OCI-LY1 (cell line): Measurements from ENCODE around the gene TRAPPC12.

Source experiments
- H2AFZ ChIP-seq: fragments of 200-600 bp; sonication (generic), shearing (Covaris generic); 2 replicates; pipeline ENCODE4 v1.6.0; 2014; ENCODE audit warnings: antibody characterized with exemption, mild to moderate bottlenecking, low read length
- H3F3A ChIP-seq: fragments of 200-600 bp; sonication (generic), shearing (Covaris generic); 2 replicates; pipeline ENCODE4 v1.6.0; 2014; ENCODE audit warnings: mild to moderate bottlenecking, antibody characterized with exemption, low read length, moderate library complexity; ENCODE audit not compliant: insufficient read depth
- H3K27ac ChIP-seq: fragments of 200-600 bp; sonication (generic); 2 replicates; pipeline ENCODE4 v1.5.1; 2014; ENCODE audit warnings: low read length, mixed run types, mild to moderate bottlenecking, low read depth; ENCODE audit not compliant: poor library complexity, severe bottlenecking
- H3K27me3 ChIP-seq: fragments of 200-600 bp; sonication (generic); 2 replicates; pipeline ENCODE4 v1.6.0; 2014; ENCODE audit warnings: antibody characterized with exemption, mild to moderate bottlenecking, low read length, moderate library complexity; ENCODE audit not compliant: insufficient read depth
- H3K36me3 ChIP-seq: fragments of 200-600 bp; sonication (generic); 2 replicates; pipeline ENCODE4 v1.6.1; 2014; ENCODE audit warnings: mild to moderate bottlenecking, antibody characterized with exemption, low read length, moderate library complexity, mixed read lengths; ENCODE audit not compliant: insufficient read depth
- H3K4me1 ChIP-seq: fragments of 200-600 bp; sonication (generic); 2 replicates; pipeline ENCODE4 v1.5.1; 2014; ENCODE audit warnings: mild to moderate bottlenecking, low read length, moderate library complexity; ENCODE audit not compliant: insufficient read depth, severe bottlenecking
- H3K4me2 ChIP-seq: fragments of 200-600 bp; sonication (generic), shearing (Covaris generic); 2 replicates; pipeline ENCODE4 v1.6.1; 2014; ENCODE audit warnings: low read length
- H3K4me3 ChIP-seq: fragments of 200-600 bp; sonication (generic); 2 replicates; pipeline ENCODE4 v1.5.1; 2014; ENCODE audit warnings: low read length, low read depth, mild to moderate bottlenecking, mixed read lengths; ENCODE audit not compliant: poor library complexity, severe bottlenecking
- H3K79me2 ChIP-seq: fragments of 200-600 bp; shearing (Covaris generic); 2 replicates; pipeline ENCODE4 v1.6.1; 2016; ENCODE audit warnings: mixed run types, low read length, mixed read lengths; ENCODE audit not compliant: insufficient read depth
- H3K9ac ChIP-seq: fragments of 200-600 bp; sonication (generic), shearing (Covaris generic); 2 replicates; pipeline ENCODE4 v1.6.1; 2014; ENCODE audit warnings: mild to moderate bottlenecking, low read length, mixed read lengths
- H3K9me2 ChIP-seq: fragments of 200-600 bp; sonication (generic), shearing (Covaris generic); 2 replicates; pipeline ENCODE4 v1.6.1; 2014; ENCODE audit warnings: low read depth, mild to moderate bottlenecking, low read length, mixed read lengths
- H3K9me3 ChIP-seq: fragments of 200-600 bp; shearing (Covaris generic); 2 replicates; pipeline ENCODE4 v1.6.1; 2014; ENCODE audit warnings: low read length, mixed read lengths
- H4K20me1 ChIP-seq: fragments of 200-600 bp; sonication (generic), shearing (Covaris generic); 2 replicates; pipeline ENCODE4 v1.6.0; 2016; ENCODE audit warnings: mild to moderate bottlenecking, low read length; ENCODE audit not compliant: insufficient read depth
- CTCF ChIP-seq: fragments of 200-600 bp; sonication (generic), shearing (Covaris generic); IDR thresholded peaks from 2 replicates; pipeline ENCODE4 v1.5.1; 2017; ENCODE audit warnings: mild to moderate bottlenecking, antibody characterized with exemption, low read length, moderate library complexity, mixed read lengths
- EZH2 ChIP-seq: fragments of 200-600 bp; sonication (generic), shearing (Covaris generic); IDR thresholded peaks from 2 replicates; pipeline ENCODE4 v1.8.0; 2017; ENCODE audit warnings: borderline replicate concordance, mixed run types, mild to moderate bottlenecking, antibody characterized with exemption, low read length, moderate library complexity, mixed read lengths

Gene TRAPPC12

GRCh38 chr2:3483227-3483985 is 103.9 kb downstream of the TRAPPC12 start:
- H3K79me2 ChIP-seq = no peaks in the 10 kb centered on the region
- peaks cover 35% of the 10 kb centered on the region for H3K4me1 ChIP-seq
- H3K4me3 ChIP-seq = no peak overlapping the region
- no peaks in the 10 kb centered on the region for H3K9me3 ChIP-seq
- no peak overlapping the region for H3K9ac ChIP-seq
- no peak overlapping the region for H3K4me2 ChIP-seq
- H3K9me2 ChIP-seq = no peaks in the 10 kb centered on the region
- no peaks in the 10 kb centered on the region for H3F3A ChIP-seq
- no peak for TF ChIP-seq CTCF
- no peak for TF ChIP-seq EZH2
- H4K20me1 ChIP-seq = no peaks in the 10 kb centered on the region
- no peak overlapping the region for H3K27ac ChIP-seq
- peaks cover 14% of the 10 kb centered on the region for H3K36me3 ChIP-seq
- H3K27me3 ChIP-seq = no peaks in the 10 kb centered on the region
- H2AFZ ChIP-seq = no peak overlapping the region

- Histone ChIP-seq H3K36me3 (peaks cover 7% of the 10 kb centered on the region), H3K4me1 (peaks cover 43% of the 10 kb centered on the region), H3K9me3 (no peaks in the 10 kb centered on the region), H2AFZ (no peak overlapping the region), H3K27me3 (no peaks in the 10 kb centered on the region), H3K9ac (no peak overlapping the region), H3F3A (no peaks in the 10 kb centered on the region), H4K20me1 (no peaks in the 10 kb centered on the region), H3K4me3 (no peak overlapping the region), H3K9me2 (no peaks in the 10 kb centered on the region), H3K4me2 (no peak overlapping the region), H3K79me2 (no peaks in the 10 kb centered on the region), H3K27ac (no peak overlapping the region)
- TF ChIP-seq EZH2 (no peak), CTCF (no peak)
These were observed 104.8 kb downstream of the TRAPPC12 start for GRCh38 chr2:3483986-3484960.

- Histone ChIP-seq H3K4me2 (no peak overlapping the region), H3K79me2 (no peaks in the 10 kb centered on the region), H3K9me3 (no peaks in the 10 kb centered on the region), H3K27me3 (no peaks in the 10 kb centered on the region), H4K20me1 (no peaks in the 10 kb centered on the region), H3F3A (no peaks in the 10 kb centered on the region), H3K4me1 (peaks cover 43% of the 10 kb centered on the region), H3K27ac (no peak overlapping the region), H3K4me3 (no peak overlapping the region), H3K9ac (no peak overlapping the region), H3K9me2 (no peaks in the 10 kb centered on the region), H2AFZ (no peak overlapping the region), H3K36me3 (no peaks in the 10 kb centered on the region)
- TF ChIP-seq EZH2 (no peak), CTCF (no peak)
These were observed 105.7 kb downstream of the TRAPPC12 start for GRCh38 chr2:3485166-3485565.
